Testis (tissue), 2 donors: ENCODE results near the gene ACP3.

ENCODE experiments used
- CTCF ChIP-seq, 3 experiments: fragments of 450-650 bp in 2 of 3; fragments of 200-600 bp in 1 of 3; sonication (generic) in 1 of 3; IDR thresholded peaks; one replicate each; pipeline ENCODE4 v1.5.1; 2016 to 2019; ENCODE audit warnings: antibody characterized with exemption in 3 of 3, mild to moderate bottlenecking in 2 of 3, moderate library complexity in 1 of 3
- POLR2A ChIP-seq: fragments of 450-650 bp; IDR thresholded peaks from one replicate; pipeline ENCODE4 v1.6.1; 2017; ENCODE audit warnings: antibody characterized with exemption, mild to moderate bottlenecking, moderate library complexity

GRCh38 chr3:132405609-132406299 lies 88.5 kb downstream of the ACP3 start:
- TF ChIP-seq CTCF (IDR thresholded peaks at IDR 0.05): no peak
- TF ChIP-seq POLR2A: no peak
